ENCODE measurements around the gene SLC34A3.

SLC34A3 gene

GRCh38 chr9:137230705-137231371 is at the start of gene SLC34A3:
TSS of gene SLC34A3 (plus strand) at chr9:137230901. CDS start at chr9:137231703, 802 bp downstream.
- in situ Hi-C loops (cut with MboI; ENCODE audit: low sequenced_read_pairs), result no loop called here

- in situ Hi-C loops (cut with MboI; ENCODE audit: low sequenced_read_pairs), result no loop called here
These were observed 49.0 kb upstream of the SLC34A3 start for GRCh38 chr9:137181680-137182079.

GRCh38 chr9:137182836-137183235 is 47.9 kb upstream of the SLC34A3 start:
- in situ Hi-C loops (cut with MboI; ENCODE audit: low sequenced_read_pairs), result no loop called here

GRCh38 chr9:137183980-137184595 is 46.6 kb upstream of the SLC34A3 start:
- in situ Hi-C loops (cut with MboI; ENCODE audit: low sequenced_read_pairs), result no loop called here

GRCh38 chr9:137184881-137185660 is 45.6 kb upstream of the SLC34A3 start:
- in situ Hi-C loops (cut with MboI; ENCODE audit: low sequenced_read_pairs), result no loop called here

- in situ Hi-C loops (cut with MboI; ENCODE audit: low sequenced_read_pairs), result no loop called here
These were observed 44.8 kb upstream of the SLC34A3 start for GRCh38 chr9:137185921-137186320.

GRCh38 chr9:137186385-137186784 is 44.3 kb upstream of the SLC34A3 start:
- in situ Hi-C loops (cut with MboI; ENCODE audit: low sequenced_read_pairs), result no loop called here

- in situ Hi-C loops (cut with MboI; ENCODE audit: low sequenced_read_pairs), result no loop called here
These were observed 43.3 kb upstream of the SLC34A3 start for GRCh38 chr9:137187386-137187785.

GRCh38 chr9:137188086-137188489 is 42.6 kb upstream of the SLC34A3 start:
- in situ Hi-C loops (cut with MboI; ENCODE audit: low sequenced_read_pairs), result no loop called here

- in situ Hi-C loops (cut with MboI; ENCODE audit: low sequenced_read_pairs), result no loop called here
These were observed 42.0 kb upstream of the SLC34A3 start, which contains the start of the genes ANAPC2 and SSNA1 for GRCh38 chr9:137188490-137189296. TSS of gene ANAPC2 (minus strand) at chr9:137188560. CDS start at chr9:137188532, 28 bp downstream. TSS of gene SSNA1 (plus strand) at chr9:137188676. CDS start at chr9:137188727, 51 bp downstream.

GRCh38 chr9:137189297-137190295 is 41.1 kb upstream of the SLC34A3 start:
- in situ Hi-C loops (cut with MboI; ENCODE audit: low sequenced_read_pairs), result no loop called here

- in situ Hi-C loops (cut with MboI; ENCODE audit: low sequenced_read_pairs), result no loop called here
These were observed 40.3 kb upstream of the SLC34A3 start for GRCh38 chr9:137190315-137190856.

- in situ Hi-C loops (cut with MboI; ENCODE audit: low sequenced_read_pairs), result no loop called here
These were observed 39.5 kb upstream of the SLC34A3 start for GRCh38 chr9:137191245-137191644.

- in situ Hi-C loops (cut with MboI; ENCODE audit: low sequenced_read_pairs), result no loop called here
These were observed 38.8 kb upstream of the SLC34A3 start for GRCh38 chr9:137191691-137192447.

GRCh38 chr9:137192448-137192780 is 38.3 kb upstream of the SLC34A3 start:
- in situ Hi-C loops (cut with MboI; ENCODE audit: low sequenced_read_pairs), result no loop called here

GRCh38 chr9:137192859-137193258 is 37.8 kb upstream of the SLC34A3 start:
- in situ Hi-C loops (cut with MboI; ENCODE audit: low sequenced_read_pairs), result no loop called here

GRCh38 chr9:137193771-137194170 is 36.9 kb upstream of the SLC34A3 start:
- in situ Hi-C loops (cut with MboI; ENCODE audit: low sequenced_read_pairs), result no loop called here

- in situ Hi-C loops (cut with MboI; ENCODE audit: low sequenced_read_pairs), result no loop called here
These were observed 36.3 kb upstream of the SLC34A3 start for GRCh38 chr9:137194388-137194787.

GRCh38 chr9:137194909-137195308 is 35.8 kb upstream of the SLC34A3 start:
- in situ Hi-C loops (cut with MboI; ENCODE audit: low sequenced_read_pairs), result no loop called here

Data from hTERT RPE-1 (cell line).